ENCODE measurements around the gene PCED1B. TPM values are rescaled to one million over a fixed set of nuclear protein-coding genes. Genes with fewer than 3 reads are reported as not detected.

PCED1B gene
- total and polyA plus RNA-seq, 2 experiments from 2014 or later: 3.6 to 6.6 TPM

DNA sequence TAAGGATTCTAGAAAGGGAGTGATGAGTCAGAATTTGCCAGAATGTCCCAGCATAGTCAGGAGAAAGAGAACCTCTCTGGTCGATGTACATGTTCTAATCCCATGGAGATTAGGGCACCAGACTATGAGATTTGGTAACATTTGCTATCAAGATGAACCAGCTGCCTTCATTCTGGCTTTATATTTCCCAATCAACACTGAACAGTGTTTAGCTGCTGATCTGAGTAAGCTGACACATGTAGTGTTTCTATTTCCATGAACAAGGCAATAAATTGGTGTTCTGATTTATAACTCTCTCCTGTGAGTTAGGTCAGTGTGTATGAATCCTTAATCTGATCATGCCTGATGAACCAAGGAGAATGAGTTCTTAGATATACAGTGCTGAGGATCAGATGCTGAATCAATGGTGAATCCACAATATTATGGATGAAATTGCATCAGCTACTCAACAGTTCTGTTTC is 158.4 kb downstream of the PCED1B start:
- peak overlapping the region; percentile 35 for H3K27ac ChIP-seq
- H3K9me3 ChIP-seq (ENCODE audit: low read depth): no peaks in the 10 kb centered on the region
- H3K4me1 ChIP-seq (ENCODE audit: insufficient read depth): no peaks in the 10 kb centered on the region
- H3K27me3 ChIP-seq: no peaks in the 10 kb centered on the region
- H3K79me2 ChIP-seq: no peaks in the 10 kb centered on the region
- H4K20me1 ChIP-seq (ENCODE audit: insufficient read depth, poor library complexity, severe bottlenecking): no peaks in the 10 kb centered on the region
- no peaks in the 10 kb centered on the region for H3K9me2 ChIP-seq (replicated peaks; ENCODE audit: insufficient read depth)
- H3K36me3 ChIP-seq (replicated peaks; ENCODE audit: insufficient read depth, low read depth): no peaks in the 10 kb centered on the region
- no peak overlapping the region for H3K4me2 ChIP-seq
- TF ChIP-seq EZH2phosphoT487 (IDR thresholded peaks at IDR 0.05; ENCODE audit: low read depth, severe bottlenecking, unreplicated experiment): no peak
- TF ChIP-seq, protein P1, sequence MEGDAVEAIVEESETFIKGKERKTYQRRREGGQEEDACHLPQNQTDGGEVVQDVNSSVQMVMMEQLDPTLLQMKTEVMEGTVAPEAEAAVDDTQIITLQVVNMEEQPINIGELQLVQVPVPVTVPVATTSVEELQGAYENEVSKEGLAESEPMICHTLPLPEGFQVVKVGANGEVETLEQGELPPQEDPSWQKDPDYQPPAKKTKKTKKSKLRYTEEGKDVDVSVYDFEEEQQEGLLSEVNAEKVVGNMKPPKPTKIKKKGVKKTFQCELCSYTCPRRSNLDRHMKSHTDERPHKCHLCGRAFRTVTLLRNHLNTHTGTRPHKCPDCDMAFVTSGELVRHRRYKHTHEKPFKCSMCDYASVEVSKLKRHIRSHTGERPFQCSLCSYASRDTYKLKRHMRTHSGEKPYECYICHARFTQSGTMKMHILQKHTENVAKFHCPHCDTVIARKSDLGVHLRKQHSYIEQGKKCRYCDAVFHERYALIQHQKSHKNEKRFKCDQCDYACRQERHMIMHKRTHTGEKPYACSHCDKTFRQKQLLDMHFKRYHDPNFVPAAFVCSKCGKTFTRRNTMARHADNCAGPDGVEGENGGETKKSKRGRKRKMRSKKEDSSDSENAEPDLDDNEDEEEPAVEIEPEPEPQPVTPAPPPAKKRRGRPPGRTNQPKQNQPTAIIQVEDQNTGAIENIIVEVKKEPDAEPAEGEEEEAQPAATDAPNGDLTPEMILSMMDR (IDR thresholded peaks at IDR 0.05; ENCODE audit: poor library complexity): no peak
- DNase-seq (ENCODE audit: low spot score): no peak
- 55% methylated on average over 1 of the region's 1 CpG for WGBS (ENCODE audit: low lambda C conversion rate, missing lambda C conversion rate)
- no peak overlapping the region for H3K4me3 ChIP-seq
- no peak overlapping the region for H2AFZ ChIP-seq

GRCh38 chr12:47238669-47239114 is 159.3 kb downstream of the PCED1B start:
- DNase-seq (ENCODE audit: low spot score): no peak
- TF ChIP-seq EZH2 (IDR thresholded peaks at IDR 0.05; ENCODE audit: borderline replicate concordance): no peak
- TF ChIP-seq, protein P1 (IDR thresholded peaks at IDR 0.05; ENCODE audit: poor library complexity): no peak
- no peak for TF ChIP-seq EZH2phosphoT487 (IDR thresholded peaks at IDR 0.05; ENCODE audit: low read depth, severe bottlenecking, unreplicated experiment)
- no peak overlapping the region for H3K4me2 ChIP-seq
- no peaks in the 10 kb centered on the region for H3K9me2 ChIP-seq (replicated peaks; ENCODE audit: insufficient read depth)
- H3K9me3 ChIP-seq (ENCODE audit: low read depth): no peaks in the 10 kb centered on the region
- H3K4me3 ChIP-seq: no peak overlapping the region
- H3K79me2 ChIP-seq: no peaks in the 10 kb centered on the region
- H3K27ac ChIP-seq: peak overlapping the region; percentile 35
- H3K27me3 ChIP-seq: no peaks in the 10 kb centered on the region
- H2AFZ ChIP-seq: no peak overlapping the region
- no peaks in the 10 kb centered on the region for H3K4me1 ChIP-seq (ENCODE audit: insufficient read depth)
- H3K36me3 ChIP-seq (replicated peaks; ENCODE audit: insufficient read depth, low read depth): no peaks in the 10 kb centered on the region
- H4K20me1 ChIP-seq (ENCODE audit: insufficient read depth, poor library complexity, severe bottlenecking): no peaks in the 10 kb centered on the region

GRCh38 chr12:47242426-47242825 is 163.0 kb downstream of the PCED1B start:
- WGBS (ENCODE audit: low lambda C conversion rate, missing lambda C conversion rate): 87% methylated on average over 2 of the region's 2 CpGs
- TF ChIP-seq EZH2phosphoT487 (IDR thresholded peaks at IDR 0.05; ENCODE audit: low read depth, severe bottlenecking, unreplicated experiment) (no peak), EZH2 (IDR thresholded peaks at IDR 0.05; ENCODE audit: borderline replicate concordance) (no peak)
- H3K4me1 ChIP-seq (ENCODE audit: insufficient read depth): peaks cover 10% of the 10 kb centered on the region
- H4K20me1 ChIP-seq (ENCODE audit: insufficient read depth, poor library complexity, severe bottlenecking): no peaks in the 10 kb centered on the region
- no peak overlapping the region for H3K4me2 ChIP-seq
- no peak overlapping the region for H2AFZ ChIP-seq
- H3K9me2 ChIP-seq (replicated peaks; ENCODE audit: insufficient read depth): no peaks in the 10 kb centered on the region
- H3K4me3 ChIP-seq: no peak overlapping the region
- DNase-seq (ENCODE audit: low spot score): no peak
- no peaks in the 10 kb centered on the region for H3K36me3 ChIP-seq (replicated peaks; ENCODE audit: insufficient read depth, low read depth)
- no peaks in the 10 kb centered on the region for H3K9me3 ChIP-seq (ENCODE audit: low read depth)
- no peaks in the 10 kb centered on the region for H3K79me2 ChIP-seq
- no peak overlapping the region for H3K27ac ChIP-seq
- no peaks in the 10 kb centered on the region for H3K27me3 ChIP-seq

GRCh38 chr12:47244835-47245234 is 165.4 kb downstream of the PCED1B start:
- H4K20me1 ChIP-seq (ENCODE audit: insufficient read depth, poor library complexity, severe bottlenecking): no peaks in the 10 kb centered on the region
- WGBS (ENCODE audit: low lambda C conversion rate, missing lambda C conversion rate): 7% methylated on average over 2 of the region's 2 CpGs
- no peaks in the 10 kb centered on the region for H3K27me3 ChIP-seq
- H3K27ac ChIP-seq: peak overlapping the region; percentile 52
- H3K4me3 ChIP-seq: no peak overlapping the region
- H3K79me2 ChIP-seq: no peaks in the 10 kb centered on the region
- no peaks in the 10 kb centered on the region for H3K9me3 ChIP-seq (ENCODE audit: low read depth)
- H3K4me2 ChIP-seq: no peak overlapping the region
- no peaks in the 10 kb centered on the region for H3K36me3 ChIP-seq (replicated peaks; ENCODE audit: insufficient read depth, low read depth)
- no peak for DNase-seq (ENCODE audit: low spot score)
- TF ChIP-seq EZH2phosphoT487 (IDR thresholded peaks at IDR 0.05; ENCODE audit: low read depth, severe bottlenecking, unreplicated experiment): no peak
- TF ChIP-seq EZH2 (IDR thresholded peaks at IDR 0.05; ENCODE audit: borderline replicate concordance): no peak
- TF ChIP-seq, protein P1 (IDR thresholded peaks at IDR 0.05; ENCODE audit: poor library complexity): no peak
- no peak overlapping the region for H2AFZ ChIP-seq
- H3K4me1 ChIP-seq (ENCODE audit: insufficient read depth): peaks cover 10% of the 10 kb centered on the region
- no peaks in the 10 kb centered on the region for H3K9me2 ChIP-seq (replicated peaks; ENCODE audit: insufficient read depth)
